ENCODE measurements around the gene PHLPP1.

- TF ChIP-seq CTCF (tag by site-specific recombination; IDR thresholded peaks at IDR 0.05) (no peak), TCF7L2 (IDR thresholded peaks at IDR 0.05; ENCODE audit: borderline replicate concordance, low read depth, low read length) (no peak), PBX3 (CRISPR knock-in tag; IDR thresholded peaks at IDR 0.05) (no peak), ZBTB49 (tag by site-specific recombination; IDR thresholded peaks at IDR 0.05; ENCODE audit: low read depth) (no peak), ZNF701 (tag by site-specific recombination; IDR thresholded peaks at IDR 0.05) (no peak), ZNF501 (tag by site-specific recombination; IDR thresholded peaks at IDR 0.05) (no peak), ZNF580 (tag by site-specific recombination; IDR thresholded peaks at IDR 0.05) (no peak), ZNF354C (tag by site-specific recombination; IDR thresholded peaks at IDR 0.05; ENCODE audit: borderline replicate concordance, low read depth) (no peak), ZNF324 (tag by site-specific recombination; IDR thresholded peaks at IDR 0.05) (no peak), SP2 (tag by site-specific recombination; IDR thresholded peaks at IDR 0.05) (no peak), ZNF600 (tag by site-specific recombination; IDR thresholded peaks at IDR 0.05) (no peak), ZBTB11 (tag by site-specific recombination; conservative IDR thresholded peaks at IDR 0.05; ENCODE audit: low read depth) (no peak)
- TF ChIP-seq, protein P1, sequence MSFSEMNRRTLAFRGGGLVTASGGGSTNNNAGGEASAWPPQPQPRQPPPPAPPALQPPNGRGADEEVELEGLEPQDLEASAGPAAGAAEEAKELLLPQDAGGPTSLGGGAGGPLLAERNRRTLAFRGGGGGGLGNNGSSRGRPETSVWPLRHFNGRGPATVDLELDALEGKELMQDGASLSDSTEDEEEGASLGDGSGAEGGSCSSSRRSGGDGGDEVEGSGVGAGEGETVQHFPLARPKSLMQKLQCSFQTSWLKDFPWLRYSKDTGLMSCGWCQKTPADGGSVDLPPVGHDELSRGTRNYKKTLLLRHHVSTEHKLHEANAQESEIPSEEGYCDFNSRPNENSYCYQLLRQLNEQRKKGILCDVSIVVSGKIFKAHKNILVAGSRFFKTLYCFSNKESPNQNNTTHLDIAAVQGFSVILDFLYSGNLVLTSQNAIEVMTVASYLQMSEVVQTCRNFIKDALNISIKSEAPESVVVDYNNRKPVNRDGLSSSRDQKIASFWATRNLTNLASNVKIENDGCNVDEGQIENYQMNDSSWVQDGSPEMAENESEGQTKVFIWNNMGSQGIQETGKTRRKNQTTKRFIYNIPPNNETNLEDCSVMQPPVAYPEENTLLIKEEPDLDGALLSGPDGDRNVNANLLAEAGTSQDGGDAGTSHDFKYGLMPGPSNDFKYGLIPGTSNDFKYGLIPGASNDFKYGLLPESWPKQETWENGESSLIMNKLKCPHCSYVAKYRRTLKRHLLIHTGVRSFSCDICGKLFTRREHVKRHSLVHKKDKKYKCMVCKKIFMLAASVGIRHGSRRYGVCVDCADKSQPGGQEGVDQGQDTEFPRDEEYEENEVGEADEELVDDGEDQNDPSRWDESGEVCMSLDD (tag by site-specific recombination; IDR thresholded peaks at IDR 0.05) = no peak
Observed at GRCh38 chr18:62857263-62857976, 142.1 kb downstream of the PHLPP1 start.
